Sigmoid colon (tissue), 7 donors: ENCODE measurements around the gene PLPP3. TPM values are rescaled to one million over a fixed set of nuclear protein-coding genes. Genes with fewer than 3 reads are reported as not detected.

ENCODE experiments used
- DNase-seq: peaks from one replicate; pipeline ENCODE4 v3.0.0-alpha.2; 2019
- H3K27ac ChIP-seq, 4 donors: fragments of 200-600 bp; sonication (generic); one replicate each; pipeline ENCODE4 v1.5.1; 2016 to 2019; ENCODE audit warnings: mild to moderate bottlenecking in 1 of 4
- H3K27me3 ChIP-seq, 3 donors: fragments of 200-600 bp; sonication (generic); one replicate each; pipeline ENCODE4 v1.5.1; 2019; ENCODE audit warnings: mild to moderate bottlenecking in 1 of 3
- H3K36me3 ChIP-seq, 4 donors: fragments of 200-600 bp; sonication (generic); one replicate each; pipeline ENCODE4 v1.5.1; 2016 to 2019
- H3K4me1 ChIP-seq, 4 donors: fragments of 200-600 bp; sonication (generic); one replicate each; pipeline ENCODE4 v1.5.1; 2017 to 2019
- H3K4me3 ChIP-seq, 4 donors: fragments of 200-600 bp; sonication (generic); one replicate each; pipeline ENCODE4 v1.5.1; 2017 to 2019; ENCODE audit warnings: mild to moderate bottlenecking in 2 of 4, moderate library complexity in 1 of 4
- H3K9me3 ChIP-seq, 4 donors: fragments of 200-600 bp in 3 of 4; sonication (generic) in 3 of 4; one replicate each; pipeline versions ENCODE4 v1.5.1 to v1.6.1; 2013 to 2019
- EP300 ChIP-seq, 4 donors: sonication (generic); formaldehyde crosslinking; IDR thresholded peaks; one replicate each; pipeline ENCODE4 v1.6.1; 2017; ENCODE audit warnings: antibody characterized with exemption in 4 of 4
- POLR2A ChIP-seq, 2 donors: fragments of 450-650 bp; IDR thresholded peaks; one replicate each; pipeline ENCODE4 v1.6.1; 2016; ENCODE audit warnings: antibody characterized with exemption in 2 of 2, mild to moderate bottlenecking in 2 of 2, moderate library complexity in 2 of 2
- POLR2AphosphoS5 ChIP-seq, 4 donors: sonication (generic); formaldehyde crosslinking; IDR thresholded peaks; one replicate each; pipeline ENCODE4 v1.6.1; 2017; ENCODE audit warnings: antibody characterized with exemption in 4 of 4
- WGBS, 2 donors: extraction: QIAGEN DNeasy Blood & Tissue Kit; methylation state at CpG; one replicate each; pipeline ENCODE4 v1.1.7; 2013; 5-methylcytosine and 5-hydroxymethylcytosine counted together
- intact Hi-C: fragments of 100-400 bp; cut with DNase I; formaldehyde crosslinking; loops from one replicate; pipeline ENCODE4 v1.15.1; 2023
- polyA plus RNA-seq, 3 donors: library from polyadenylated mRNA; stranded (reverse); fragments of 200-250 nt; gene quantifications; one replicate each; pipeline ENCODE4 v1.2.3, GENCODE V29; 2013
- total RNA-seq, 4 donors: library from RNA; depleted of rRNA; stranded (reverse); fragments of >200 nt; gene quantifications; one replicate each; pipeline ENCODE4 v1.1.0, GENCODE V29; 2016
- TF ChIP-seq, protein P1 (sequence below), 4 experiments: fragments of 450-650 bp in 3 of 4; fragments of 200-600 bp in 1 of 4; IDR thresholded peaks; one replicate each; pipeline ENCODE4 v1.5.1; 2016 to 2019; ENCODE audit warnings: antibody characterized with exemption in 4 of 4, mild to moderate bottlenecking in 3 of 4, moderate library complexity in 2 of 4
- donor health status: healthy with polysubstance abuse.
- donor health status: Bipolar disorder and iron deficiency.
- donor health status: healthy.

The PLPP3 gene
- total and polyA plus RNA-seq, 7 donors = 4.9 to 136 (median 92.8) TPM

DNA sequence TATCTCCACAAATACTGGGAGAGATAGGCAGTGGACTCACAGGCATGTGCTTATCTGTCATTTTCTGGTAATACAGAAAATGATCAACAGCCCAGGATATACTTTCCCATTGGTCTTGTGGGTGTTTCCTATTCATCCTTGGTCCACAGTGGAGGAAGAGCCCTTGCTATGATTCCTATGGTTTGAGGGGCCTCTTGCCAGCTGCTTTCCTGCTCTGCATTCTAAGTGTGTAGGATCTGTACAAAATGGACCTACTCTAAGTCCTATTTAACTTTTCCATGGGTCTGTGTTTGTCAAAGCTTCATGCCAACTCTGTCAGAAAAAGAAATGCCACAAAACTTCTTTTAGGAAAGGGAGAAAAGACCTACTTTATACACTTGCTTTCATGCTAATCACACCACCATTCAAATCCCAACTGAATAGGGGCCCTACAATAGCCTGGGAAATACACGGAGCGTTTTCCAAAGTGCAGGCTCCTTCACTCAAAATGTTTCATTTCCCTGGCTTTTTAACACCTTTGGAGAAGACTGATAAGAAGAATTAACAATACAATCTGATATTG is 16.4 kb downstream of the PLPP3 start:
- Histone ChIP-seq H3K9me3 (no peaks in the 10 kb centered on the region), H3K4me1 (peaks cover 0 to 44% (median 20%) of the 10 kb centered on the region in 4 donors), H3K36me3 (no peaks in the 10 kb centered on the region), H3K4me3 (no peak overlapping the region), H3K27me3 (no peaks in the 10 kb centered on the region), H3K27ac (no peak overlapping the region)
- TF ChIP-seq POLR2AphosphoS5 (IDR thresholded peaks at IDR 0.05) (no peak), POLR2A (IDR thresholded peaks at IDR 0.05) (no peak), EP300 (IDR thresholded peaks at IDR 0.05) (no peak)
- TF ChIP-seq, protein P1, sequence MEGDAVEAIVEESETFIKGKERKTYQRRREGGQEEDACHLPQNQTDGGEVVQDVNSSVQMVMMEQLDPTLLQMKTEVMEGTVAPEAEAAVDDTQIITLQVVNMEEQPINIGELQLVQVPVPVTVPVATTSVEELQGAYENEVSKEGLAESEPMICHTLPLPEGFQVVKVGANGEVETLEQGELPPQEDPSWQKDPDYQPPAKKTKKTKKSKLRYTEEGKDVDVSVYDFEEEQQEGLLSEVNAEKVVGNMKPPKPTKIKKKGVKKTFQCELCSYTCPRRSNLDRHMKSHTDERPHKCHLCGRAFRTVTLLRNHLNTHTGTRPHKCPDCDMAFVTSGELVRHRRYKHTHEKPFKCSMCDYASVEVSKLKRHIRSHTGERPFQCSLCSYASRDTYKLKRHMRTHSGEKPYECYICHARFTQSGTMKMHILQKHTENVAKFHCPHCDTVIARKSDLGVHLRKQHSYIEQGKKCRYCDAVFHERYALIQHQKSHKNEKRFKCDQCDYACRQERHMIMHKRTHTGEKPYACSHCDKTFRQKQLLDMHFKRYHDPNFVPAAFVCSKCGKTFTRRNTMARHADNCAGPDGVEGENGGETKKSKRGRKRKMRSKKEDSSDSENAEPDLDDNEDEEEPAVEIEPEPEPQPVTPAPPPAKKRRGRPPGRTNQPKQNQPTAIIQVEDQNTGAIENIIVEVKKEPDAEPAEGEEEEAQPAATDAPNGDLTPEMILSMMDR (IDR thresholded peaks at IDR 0.05) = no peak
- intact Hi-C loops = no loop called here
- WGBS, 2 donors = 93 to 97% methylated on average over 2 of the region's 2 CpGs
- DNase-seq = no peak

DNA sequence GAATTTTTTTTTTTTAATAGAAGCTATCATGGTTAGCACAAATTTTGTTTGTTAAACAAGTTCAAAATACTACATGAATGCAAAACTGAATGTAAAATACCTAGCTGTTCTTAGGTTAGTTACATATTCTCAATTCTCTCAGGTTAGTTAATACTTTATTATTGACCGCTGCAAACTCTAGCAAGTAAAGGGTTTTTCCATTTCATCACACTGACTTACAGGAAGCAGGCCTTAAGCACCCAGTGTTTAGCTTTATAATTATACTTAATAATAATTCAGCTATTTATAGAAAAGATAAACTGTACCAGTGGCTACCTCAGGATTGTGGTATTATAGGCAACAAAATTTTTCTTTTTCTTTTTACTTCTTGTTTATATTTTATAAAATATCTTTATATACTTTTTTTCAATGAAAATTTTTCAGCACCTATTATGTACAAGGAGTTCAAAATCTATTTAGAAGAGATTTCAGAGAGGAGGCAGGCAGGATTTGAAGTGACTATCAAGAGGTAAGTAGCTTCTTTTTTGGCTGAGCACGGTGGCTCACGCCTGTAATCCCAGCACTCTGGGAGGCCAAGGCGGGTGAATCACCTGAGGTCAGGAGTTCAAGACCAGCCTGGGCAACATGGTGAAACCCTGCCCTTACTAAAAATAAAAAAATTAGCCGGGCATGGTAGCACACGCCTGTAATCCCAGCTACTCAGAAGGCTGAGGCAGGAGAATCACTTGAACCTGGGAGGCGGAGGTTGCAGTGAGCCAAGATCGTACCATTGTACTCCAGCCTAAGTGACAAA is 17.9 kb downstream of the PLPP3 start:
- no peaks in the 10 kb centered on the region for H3K36me3 ChIP-seq
- intact Hi-C loops = no loop called here
- no peak overlapping the region for H3K4me3 ChIP-seq
- DNase-seq = no peak
- H3K4me1 ChIP-seq = peaks cover 0 to 39% (median 17%) of the 10 kb centered on the region in 4 donors
- no peaks in the 10 kb centered on the region for H3K27me3 ChIP-seq
- 88 to 89% methylated on average over 8 of the region's 8 CpGs for WGBS, 2 donors
- H3K9me3 ChIP-seq = no peaks in the 10 kb centered on the region
- TF ChIP-seq, protein P1 (IDR thresholded peaks at IDR 0.05) = no peak
- no peak overlapping the region for H3K27ac ChIP-seq

DNA sequence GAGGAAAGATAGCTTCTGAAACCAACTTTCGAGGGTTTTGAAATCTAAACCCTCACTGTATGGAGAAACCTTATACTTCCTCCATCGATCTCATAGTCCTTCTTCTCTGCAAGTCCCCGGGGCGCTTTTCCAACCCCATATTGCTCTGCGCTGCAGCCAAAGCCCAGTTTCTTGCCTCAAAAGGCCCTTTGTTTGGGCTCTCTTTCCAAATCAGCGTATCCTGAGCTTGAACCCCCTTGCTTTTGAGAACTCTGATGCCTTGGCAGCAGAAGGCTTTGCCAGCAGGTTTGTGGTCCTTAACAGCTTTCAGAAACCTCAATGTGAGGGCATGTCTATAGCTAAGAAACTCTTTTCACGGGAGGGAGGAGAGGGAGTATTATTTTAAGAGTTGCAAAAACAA is 21.6 kb downstream of the PLPP3 start:
- TF ChIP-seq EP300 (IDR thresholded peaks at IDR 0.05) = no peak
- no peak for TF ChIP-seq POLR2A (IDR thresholded peaks at IDR 0.05)
- TF ChIP-seq, protein P1 (IDR thresholded peaks at IDR 0.05) = no peak
- TF ChIP-seq POLR2AphosphoS5 (IDR thresholded peaks at IDR 0.05) = no peak
- Histone ChIP-seq H3K9me3 (no peaks in the 10 kb centered on the region), H3K27ac (no peak overlapping the region), H3K36me3 (no peaks in the 10 kb centered on the region), H3K27me3 (no peaks in the 10 kb centered on the region), H3K4me1 (peaks cover 0 to 20% (median 5%) of the 10 kb centered on the region in 4 donors), H3K4me3 (no peak overlapping the region)
- WGBS, 2 donors = 87 to 92% methylated on average over 7 of the region's 7 CpGs
- intact Hi-C loops = no loop called here
- DNase-seq = no peak

DNA sequence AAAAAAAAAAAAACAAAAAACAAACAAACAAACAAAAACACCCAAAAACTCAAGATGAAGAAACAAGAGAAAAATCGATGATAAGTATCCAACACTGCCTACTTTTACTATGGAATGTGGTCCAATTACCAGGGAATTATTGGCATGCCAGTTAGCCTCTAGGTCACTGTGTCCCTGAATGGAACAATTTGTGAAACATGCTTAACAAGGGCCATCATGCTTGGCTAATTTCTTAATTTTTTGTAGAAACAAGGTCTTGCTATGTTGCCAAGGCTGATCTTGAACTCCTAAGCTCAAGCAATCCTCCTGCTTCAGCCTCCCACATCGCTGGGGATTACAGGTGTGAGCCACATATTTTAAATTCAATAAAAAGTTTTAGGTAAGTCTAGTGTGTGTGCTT is 23.9 kb downstream of the PLPP3 start:
- H3K4me3 ChIP-seq = no peak overlapping the region
- TF ChIP-seq POLR2AphosphoS5 (IDR thresholded peaks at IDR 0.05) (no peak), POLR2A (IDR thresholded peaks at IDR 0.05) (no peak), EP300 (IDR thresholded peaks at IDR 0.05) (no peak)
- TF ChIP-seq, protein P1 (IDR thresholded peaks at IDR 0.05) = no peak
- no peaks in the 10 kb centered on the region for H3K36me3 ChIP-seq
- peaks cover 0 to 20% (median 15%) of the 10 kb centered on the region in 4 donors for H3K4me1 ChIP-seq
- DNase-seq = no peak
- no peaks in the 10 kb centered on the region for H3K27me3 ChIP-seq
- H3K9me3 ChIP-seq = no peaks in the 10 kb centered on the region
- H3K27ac ChIP-seq = no peak overlapping the region
- WGBS, 2 donors = 83 to 93% methylated on average over 2 of the region's 2 CpGs
- intact Hi-C loops = no loop called here
